ENCODE measurements around the gene SLC40A1.

- no peak for TF ChIP-seq EZH2phosphoT487 (IDR thresholded peaks at IDR 0.05; ENCODE audit: borderline replicate concordance)
- no peak for TF ChIP-seq CTCF (conservative IDR thresholded peaks at IDR 0.05; ENCODE audit: low read length)
Measured at GRCh38 chr2:189548666-189549448, 31.7 kb downstream of the SLC40A1 start.
